K562 (cell line): Measurements from ENCODE around the gene CKAP5. TPM values are rescaled to one million over a fixed set of nuclear protein-coding genes. Genes with fewer than 3 reads are reported as not detected.

Source experiments
- BCOR ChIP-seq: fragments of 450-650 bp; IDR thresholded peaks from 2 replicates; pipeline ENCODE4 v1.6.1; 2016
- CC2D1A ChIP-seq: fragments of 450-650 bp; IDR thresholded peaks from 2 replicates; pipeline ENCODE4 v1.6.1; 2017; ENCODE audit warnings: mild to moderate bottlenecking
- CREM ChIP-seq: IDR thresholded peaks from 2 replicates; pipeline ENCODE4 v1.6.1; 2014; ENCODE audit warnings: antibody characterized with exemption, low read depth
- EP300 ChIP-seq: IDR thresholded peaks from 2 replicates; pipeline ENCODE4 v1.6.1; 2012; ENCODE audit warnings: low read length, improper control_type of control experiment
- ETV1 ChIP-seq: fragments of 450-650 bp; conservative IDR thresholded peaks from 2 replicates; pipeline ENCODE4 v1.6.1; 2016; ENCODE audit warnings: missing genetic modification characterization, control low read depth, low read depth, missing compliant biosample characterization
- ETV6 ChIP-seq, 3 experiments: fragments of 150-350 bp in 1 of 3; sonication (generic) in 1 of 3; formaldehyde crosslinking in 1 of 3; IDR thresholded peaks; 2 replicates each; pipeline versions ENCODE4 v1.6.1 to v1.8.0; 2014 to 2022; ENCODE audit warnings: borderline replicate concordance in 2 of 3, low read depth in 2 of 3, antibody characterized with exemption in 1 of 3, low read length in 1 of 3, mild to moderate bottlenecking in 1 of 3, missing genetic modification reagents in 1 of 3
- HLTF ChIP-seq: fragments of 450-650 bp; IDR thresholded peaks from 2 replicates; pipeline ENCODE4 v1.6.1; 2016
- HNRNPL ChIP-seq: fragments of 200-400 bp; formaldehyde crosslinking; IDR thresholded peaks from 2 replicates; pipeline ENCODE4 v1.6.1; 2017; ENCODE audit warnings: low read depth, mild to moderate bottlenecking, low read length
- ILF3 ChIP-seq: fragments of 450-650 bp; IDR thresholded peaks from 2 replicates; pipeline ENCODE4 v1.6.1; 2018; ENCODE audit warnings: antibody characterized with exemption, mild to moderate bottlenecking, moderate library complexity, borderline replicate concordance
- MXI1 ChIP-seq: IDR thresholded peaks from 2 replicates; pipeline ENCODE4 v1.6.1; 2011; ENCODE audit warnings: low read depth, mild to moderate bottlenecking, improper control_type of control experiment, low read length
- NR3C1 ChIP-seq: sonication (generic); formaldehyde crosslinking; IDR thresholded peaks from 2 replicates; pipeline ENCODE4 v1.8.1; 2022; ENCODE audit warnings: missing genetic modification reagents
- RCOR1 ChIP-seq, 2 experiments: IDR thresholded peaks; 2 replicates each; pipeline ENCODE4 v1.6.1; 2012; ENCODE audit warnings: low read depth in 2 of 2, low read length in 2 of 2, borderline replicate concordance in 1 of 2, improper control_type of control experiment in 1 of 2
- SUPT5H ChIP-seq: fragments of 450-650 bp; IDR thresholded peaks from 2 replicates; pipeline ENCODE4 v1.6.1; 2016
- ZKSCAN8 ChIP-seq: fragments of 200-800 bp; sonication (Bioruptor generic); IDR thresholded peaks from 2 replicates; pipeline ENCODE4 v1.6.1; 2016; ENCODE audit warnings: missing genetic modification characterization, missing compliant biosample characterization
- ZNF175 ChIP-seq: fragments of 200-800 bp; sonication (Bioruptor generic); IDR thresholded peaks from 2 replicates; pipeline ENCODE4 v1.6.1; 2016; ENCODE audit warnings: low read depth, mild to moderate bottlenecking, missing genetic modification characterization, missing compliant biosample characterization
- ZNF347 ChIP-seq: fragments of 450-650 bp; formaldehyde crosslinking; IDR thresholded peaks from 2 replicates; pipeline ENCODE4 v1.4.0; 2020; ENCODE audit warnings: low read depth, mild to moderate bottlenecking, moderate library complexity
- ZNF583 ChIP-seq: fragments of 250-450 bp; sonication (Bioruptor Pico); IDR thresholded peaks from 2 replicates; pipeline ENCODE4 v1.4.0; 2020
- ZNF77 ChIP-seq: fragments of 250-450 bp; sonication (Bioruptor Pico); IDR thresholded peaks from 2 replicates; pipeline ENCODE4 v1.5.0; 2020
- polyA plus RNA-seq, 8 experiments: library from polyadenylated mRNA; depleted of rRNA in 4 of 8; stranded (reverse) in 5 of 8; unstranded in 3 of 8; fragments of >200 nt; fragmentation: Nextera tagmentation in 2 of 8; fragmentation: Illumina TruSeq in 1 of 8; extraction: Ambion mirVana in 2 of 8; extraction: Trizol in 1 of 8; gene quantifications; 2 replicates each; pipeline versions ENCODE4 v1.2.1 to v1.2.3, GENCODE V29; 2011 to 2014; ENCODE audit warnings: inconsistent platforms in 1 of 8, missing spikeins in 1 of 8
- total RNA-seq, 7 experiments: library from RNA; depleted of rRNA in 6 of 7; stranded (reverse); fragments of >200 nt in 6 of 7; fragmentation: Illumina TruSeq in 2 of 7; extraction: Trizol in 2 of 7; gene quantifications; 2 replicates each; pipeline versions ENCODE4 v1.2.1 to v1.2.3, GENCODE V29; 2011 to 2021; ENCODE audit warnings: low replicate concordance in 1 of 7
- TF ChIP-seq, protein P1 (sequence below): sonication (generic); formaldehyde crosslinking; IDR thresholded peaks from 2 replicates; pipeline ENCODE4 v1.8.1; 2023; ENCODE audit warnings: mild to moderate bottlenecking, missing genetic modification reagents
- TF ChIP-seq, protein P2 (sequence below): sonication (generic); formaldehyde crosslinking; IDR thresholded peaks from 2 replicates; pipeline ENCODE4 v1.8.0; 2022; ENCODE audit warnings: mild to moderate bottlenecking, missing genetic modification reagents
- TF ChIP-seq, protein P3 (sequence below), 2 experiments: fragments of 450-650 bp in 1 of 2; sonication (generic) in 1 of 2; formaldehyde crosslinking in 1 of 2; IDR thresholded peaks in 1 of 2; conservative IDR thresholded peaks in 1 of 2; 2 replicates each; pipeline versions ENCODE4 v1.6.1 to v1.8.1; 2016 to 2023; ENCODE audit warnings: mild to moderate bottlenecking in 2 of 2, moderate library complexity in 2 of 2, inconsistent platforms in 1 of 2, missing genetic modification reagents in 1 of 2
- TF ChIP-seq, protein P4 (sequence below): fragments of 250-450 bp; sonication (Bioruptor Pico); IDR thresholded peaks from 2 replicates; pipeline ENCODE4 v1.5.0; 2020; ENCODE audit warnings: mild to moderate bottlenecking, borderline replicate concordance

The CKAP5 gene
- total and polyA plus RNA-seq, 9 of the 15 experiments (the other 6 are each of a cell fraction or from before 2014, with no cell fraction given), result 60.1 to 239 (median 139) TPM

DNA sequence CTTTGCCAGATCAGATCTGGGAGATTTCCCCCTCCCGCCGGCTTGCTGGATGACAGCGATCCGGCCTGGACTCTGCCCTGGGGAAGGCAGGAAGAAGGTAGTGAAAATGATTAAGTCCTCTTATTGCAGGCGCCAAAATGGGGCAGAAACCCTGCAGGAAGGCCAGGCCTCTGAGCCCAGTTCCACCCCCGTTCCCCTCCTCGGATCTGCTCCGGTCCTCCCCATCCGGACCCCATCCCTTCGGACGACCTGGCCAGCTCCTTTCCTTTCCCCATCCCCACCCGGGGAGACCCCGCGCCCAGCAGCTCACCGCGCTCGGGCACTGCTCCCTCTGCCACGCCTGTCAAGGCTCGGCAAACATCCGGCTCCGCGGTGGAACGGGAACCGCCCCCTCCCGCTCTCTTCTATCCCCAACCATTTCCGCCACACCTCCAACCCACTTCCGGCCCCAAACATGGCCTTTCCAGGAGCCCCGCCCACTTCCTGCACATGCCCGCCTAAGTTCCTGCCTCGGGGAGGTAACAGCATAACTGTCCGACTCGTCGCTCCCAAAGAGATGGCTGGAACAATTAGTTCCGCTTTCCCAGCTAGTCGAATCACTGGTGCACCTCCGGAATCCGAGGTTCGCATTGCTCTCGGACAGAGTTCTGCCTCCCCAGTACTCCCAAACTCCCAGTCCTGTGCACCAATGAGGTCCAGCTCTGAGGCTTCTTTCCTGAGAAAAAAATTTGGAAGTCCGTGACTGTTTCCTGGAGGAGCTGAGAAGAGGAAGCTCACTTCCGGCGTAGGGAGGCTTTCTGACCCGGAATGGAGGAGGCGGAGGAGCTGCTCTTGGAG is 145.6 kb downstream of the CKAP5 start, which contains the start of the genes ARHGAP1 and ZNF408 (continued):
- TF ChIP-seq, protein P1, sequence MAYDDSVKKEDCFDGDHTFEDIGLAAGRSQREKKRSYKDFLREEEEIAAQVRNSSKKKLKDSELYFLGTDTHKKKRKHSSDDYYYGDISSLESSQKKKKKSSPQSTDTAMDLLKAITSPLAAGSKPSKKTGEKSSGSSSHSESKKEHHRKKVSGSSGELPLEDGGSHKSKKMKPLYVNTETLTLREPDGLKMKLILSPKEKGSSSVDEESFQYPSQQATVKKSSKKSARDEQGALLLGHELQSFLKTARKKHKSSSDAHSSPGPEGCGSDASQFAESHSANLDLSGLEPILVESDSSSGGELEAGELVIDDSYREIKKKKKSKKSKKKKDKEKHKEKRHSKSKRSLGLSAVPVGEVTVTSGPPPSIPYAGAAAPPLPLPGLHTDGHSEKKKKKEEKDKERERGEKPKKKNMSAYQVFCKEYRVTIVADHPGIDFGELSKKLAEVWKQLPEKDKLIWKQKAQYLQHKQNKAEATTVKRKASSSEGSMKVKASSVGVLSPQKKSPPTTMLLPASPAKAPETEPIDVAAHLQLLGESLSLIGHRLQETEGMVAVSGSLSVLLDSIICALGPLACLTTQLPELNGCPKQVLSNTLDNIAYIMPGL, result no peak
- TF ChIP-seq RCOR1 (IDR thresholded peaks at IDR 0.05; ENCODE audit: borderline replicate concordance in 1 of 2, low read depth in 2 of 2, low read length in 2 of 2) (peak in 1 of 2 experiments; percentile 36; a peak in 1 of 4 replicates), ETV1 (tag) (peak; percentile 92; the same call in 1 of the 2 replicates), ZNF347 (CRISPR knock-in tag) (no peak), NR3C1 (CRISPR knock-in tag) (no peak), HLTF (peak; percentile 78; the same call in 1 of the 2 replicates), ZNF77 (CRISPR knock-in tag) (no peak), EP300 (peak; percentile 10; the same call in 1 of the 2 replicates), MXI1 (peak; percentile 90; the same call in 1 of the 2 replicates), ETV6 (IDR thresholded peaks at IDR 0.05; ENCODE audit: borderline replicate concordance in 1 of 2, low read depth in 2 of 2, low read length in 1 of 2) (no peak; a peak in 1 of 4 replicates), ETV6 (CRISPR knock-in tag; IDR thresholded peaks at IDR 0.05; ENCODE audit: borderline replicate concordance) (0 out of 2 replicates have a peak, but pooled peaks have one; percentile 77), ZKSCAN8 (no peak), BCOR (no peak; the same call in 1 of the 2 replicates), CC2D1A (peak; percentile 35; the same call in 1 of the 2 replicates), ZNF175 (no peak), ILF3 (no peak; the same call in 1 of the 2 replicates), CREM (peak; percentile 82), ZNF583 (no peak), SUPT5H (peak; percentile 90), HNRNPL (no peak)
- TF ChIP-seq, protein P2, sequence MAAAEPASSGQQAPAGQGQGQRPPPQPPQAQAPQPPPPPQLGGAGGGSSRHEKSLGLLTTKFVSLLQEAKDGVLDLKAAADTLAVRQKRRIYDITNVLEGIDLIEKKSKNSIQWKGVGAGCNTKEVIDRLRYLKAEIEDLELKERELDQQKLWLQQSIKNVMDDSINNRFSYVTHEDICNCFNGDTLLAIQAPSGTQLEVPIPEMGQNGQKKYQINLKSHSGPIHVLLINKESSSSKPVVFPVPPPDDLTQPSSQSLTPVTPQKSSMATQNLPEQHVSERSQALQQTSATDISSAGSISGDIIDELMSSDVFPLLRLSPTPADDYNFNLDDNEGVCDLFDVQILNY (CRISPR knock-in tag), result no peak
- TF ChIP-seq, protein P3, sequence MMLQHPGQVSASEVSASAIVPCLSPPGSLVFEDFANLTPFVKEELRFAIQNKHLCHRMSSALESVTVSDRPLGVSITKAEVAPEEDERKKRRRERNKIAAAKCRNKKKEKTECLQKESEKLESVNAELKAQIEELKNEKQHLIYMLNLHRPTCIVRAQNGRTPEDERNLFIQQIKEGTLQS (IDR thresholded peaks at IDR 0.05), result peak; percentile 66
- TF ChIP-seq, protein P3 (CRISPR knock-in tag; conservative IDR thresholded peaks at IDR 0.05), result peak; percentile 90
- TF ChIP-seq, protein P4, sequence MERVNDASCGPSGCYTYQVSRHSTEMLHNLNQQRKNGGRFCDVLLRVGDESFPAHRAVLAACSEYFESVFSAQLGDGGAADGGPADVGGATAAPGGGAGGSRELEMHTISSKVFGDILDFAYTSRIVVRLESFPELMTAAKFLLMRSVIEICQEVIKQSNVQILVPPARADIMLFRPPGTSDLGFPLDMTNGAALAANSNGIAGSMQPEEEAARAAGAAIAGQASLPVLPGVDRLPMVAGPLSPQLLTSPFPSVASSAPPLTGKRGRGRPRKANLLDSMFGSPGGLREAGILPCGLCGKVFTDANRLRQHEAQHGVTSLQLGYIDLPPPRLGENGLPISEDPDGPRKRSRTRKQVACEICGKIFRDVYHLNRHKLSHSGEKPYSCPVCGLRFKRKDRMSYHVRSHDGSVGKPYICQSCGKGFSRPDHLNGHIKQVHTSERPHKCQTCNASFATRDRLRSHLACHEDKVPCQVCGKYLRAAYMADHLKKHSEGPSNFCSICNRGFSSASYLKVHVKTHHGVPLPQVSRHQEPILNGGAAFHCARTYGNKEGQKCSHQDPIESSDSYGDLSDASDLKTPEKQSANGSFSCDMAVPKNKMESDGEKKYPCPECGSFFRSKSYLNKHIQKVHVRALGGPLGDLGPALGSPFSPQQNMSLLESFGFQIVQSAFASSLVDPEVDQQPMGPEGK (CRISPR knock-in tag), result no peak
